PFSK-1 (cell line): ENCODE data around the gene OGA.

ENCODE experiments used
- POLR2AphosphoS5 ChIP-seq: IDR thresholded peaks from 2 replicates; pipeline ENCODE4 v1.6.1; 2012; ENCODE audit warnings: low read depth, mild to moderate bottlenecking, control low read depth, low read length, moderate library complexity
- SIN3A ChIP-seq: IDR thresholded peaks from 2 replicates; pipeline ENCODE4 v1.6.1; 2012; ENCODE audit warnings: mild to moderate bottlenecking, low read length, moderate library complexity, borderline replicate concordance; ENCODE audit not compliant: insufficient read depth
- TAF1 ChIP-seq: IDR thresholded peaks from 2 replicates; pipeline ENCODE4 v1.6.1; 2012; ENCODE audit warnings: low read length, control low read depth, borderline replicate concordance; ENCODE audit not compliant: insufficient read depth

GRCh38 chr10:101766306-101766705, 51.9 kb downstream of the OGA start:
- TF ChIP-seq TAF1 (no peak), SIN3A (no peak), POLR2AphosphoS5 (no peak)
